ENCODE measurements around the gene AANAT.

The AANAT gene

GRCh38 chr17:76447931-76448652 lies 19.3 kb upstream of the AANAT start:
- no peaks in the 10 kb centered on the region for H3F3A ChIP-seq (ENCODE audit: low read depth)
- H4K20me1 ChIP-seq (ENCODE audit: insufficient read depth, low read length, poor library complexity, severe bottlenecking) = peaks cover 71% of the 10 kb centered on the region
- peak overlapping the region; percentile 90 for H3K4me2 ChIP-seq (ENCODE audit: low read depth, low read length, poor library complexity, severe bottlenecking)
- H3K27me3 ChIP-seq (ENCODE audit: insufficient read depth, low read length, poor library complexity, severe bottlenecking) = no peaks in the 10 kb centered on the region
- H3K36me3 ChIP-seq (ENCODE audit: insufficient read depth, low read length) = no peaks in the 10 kb centered on the region
- peaks cover 99% of the 10 kb centered on the region for H3K79me2 ChIP-seq (ENCODE audit: insufficient read depth, low read length)
- peak overlapping the region; percentile 24 for H3K9ac ChIP-seq (ENCODE audit: low read depth, low read length, poor library complexity, severe bottlenecking)
- peak overlapping the region; percentile 14 for H3K4me3 ChIP-seq (ENCODE audit: low read length, poor library complexity, severe bottlenecking)
- H2AFZ ChIP-seq (ENCODE audit: low read length) = no peak overlapping the region
- H3K9me2 ChIP-seq (replicated peaks; ENCODE audit: low read depth, low read length) = no peaks in the 10 kb centered on the region
- TF ChIP-seq CTCF (conservative IDR thresholded peaks at IDR 0.05; ENCODE audit: low read length) (no peak), EZH2phosphoT487 (IDR thresholded peaks at IDR 0.05; ENCODE audit: borderline replicate concordance) (no peak)
- no peaks in the 10 kb centered on the region for H3K9me3 ChIP-seq (ENCODE audit: insufficient read depth, low read depth, low read length)
- H3K4me1 ChIP-seq (ENCODE audit: insufficient read depth, low read length, poor library complexity, severe bottlenecking) = peaks cover 81% of the 10 kb centered on the region

- H3K27me3 ChIP-seq (ENCODE audit: insufficient read depth, low read length, poor library complexity, severe bottlenecking) = no peaks in the 10 kb centered on the region
- H3K36me3 ChIP-seq (ENCODE audit: insufficient read depth, low read length) = no peaks in the 10 kb centered on the region
- peaks cover 73% of the 10 kb centered on the region for H3K4me1 ChIP-seq (ENCODE audit: insufficient read depth, low read length, poor library complexity, severe bottlenecking)
- peak overlapping the region; percentile 14 for H3K4me3 ChIP-seq (ENCODE audit: low read length, poor library complexity, severe bottlenecking)
- peak overlapping the region; percentile 24 for H3K9ac ChIP-seq (ENCODE audit: low read depth, low read length, poor library complexity, severe bottlenecking)
- no peaks in the 10 kb centered on the region for H3F3A ChIP-seq (ENCODE audit: low read depth)
- H2AFZ ChIP-seq (ENCODE audit: low read length) = no peak overlapping the region
- H3K9me2 ChIP-seq (replicated peaks; ENCODE audit: low read depth, low read length) = no peaks in the 10 kb centered on the region
- peak overlapping the region; percentile 90 for H3K4me2 ChIP-seq (ENCODE audit: low read depth, low read length, poor library complexity, severe bottlenecking)
- no peaks in the 10 kb centered on the region for H3K9me3 ChIP-seq (ENCODE audit: insufficient read depth, low read depth, low read length)
- H3K79me2 ChIP-seq (ENCODE audit: insufficient read depth, low read length) = peaks cover 88% of the 10 kb centered on the region
- no peak for TF ChIP-seq CTCF (conservative IDR thresholded peaks at IDR 0.05; ENCODE audit: low read length)
- no peak for TF ChIP-seq EZH2phosphoT487 (IDR thresholded peaks at IDR 0.05; ENCODE audit: borderline replicate concordance)
- H4K20me1 ChIP-seq (ENCODE audit: insufficient read depth, low read length, poor library complexity, severe bottlenecking) = peaks cover 71% of the 10 kb centered on the region
These were observed 18.3 kb upstream of the AANAT start for GRCh38 chr17:76449126-76449525.

GRCh38 chr17:76451506-76451905 lies 15.9 kb upstream of the AANAT start:
- Histone ChIP-seq H3K9me3 (ENCODE audit: insufficient read depth, low read depth, low read length) (no peaks in the 10 kb centered on the region), H3K4me3 (ENCODE audit: low read length, poor library complexity, severe bottlenecking) (peak overlapping the region; percentile 95), H4K20me1 (ENCODE audit: insufficient read depth, low read length, poor library complexity, severe bottlenecking) (peaks cover 59% of the 10 kb centered on the region), H3K4me1 (ENCODE audit: insufficient read depth, low read length, poor library complexity, severe bottlenecking) (peaks cover 49% of the 10 kb centered on the region), H3F3A (ENCODE audit: low read depth) (no peaks in the 10 kb centered on the region), H3K4me2 (ENCODE audit: low read depth, low read length, poor library complexity, severe bottlenecking) (peak overlapping the region; percentile 90), H2AFZ (ENCODE audit: low read length) (no peak overlapping the region), H3K27me3 (ENCODE audit: insufficient read depth, low read length, poor library complexity, severe bottlenecking) (no peaks in the 10 kb centered on the region), H3K36me3 (ENCODE audit: insufficient read depth, low read length) (no peaks in the 10 kb centered on the region), H3K9ac (ENCODE audit: low read depth, low read length, poor library complexity, severe bottlenecking) (peak overlapping the region; percentile 87), H3K9me2 (replicated peaks; ENCODE audit: low read depth, low read length) (no peaks in the 10 kb centered on the region), H3K79me2 (ENCODE audit: insufficient read depth, low read length) (peaks cover 65% of the 10 kb centered on the region)
- TF ChIP-seq CTCF (conservative IDR thresholded peaks at IDR 0.05; ENCODE audit: low read length) (no peak), EZH2phosphoT487 (IDR thresholded peaks at IDR 0.05; ENCODE audit: borderline replicate concordance) (no peak)
